Neural progenitor cell (in vitro differentiated cells): Measurements from ENCODE around the gene CTRL. TPM values are rescaled to one million over a fixed set of nuclear protein-coding genes. Genes with fewer than 3 reads are reported as not detected.

Source experiments
- DNase-seq: peaks from one replicate; pipeline ENCODE4 v3.0.0-alpha.2; 2016; ENCODE audit warnings: low spot score
- H2AFZ ChIP-seq: fragments of 200-600 bp; sonication (generic); replicated peaks from 2 replicates; pipeline ENCODE4 v1.6.1; 2016; ENCODE audit warnings: antibody characterized with exemption
- H3F3A ChIP-seq: fragments of 200-600 bp; sonication (generic); 2 replicates; pipeline ENCODE4 v1.6.1; 2016; ENCODE audit warnings: antibody characterized with exemption, low read depth
- H3K27ac ChIP-seq: fragments of 200-600 bp; sonication (generic); 2 replicates; pipeline ENCODE4 v1.5.1; 2016; ENCODE audit warnings: mild to moderate bottlenecking
- H3K27me3 ChIP-seq: fragments of 200-600 bp; sonication (generic); 2 replicates; pipeline ENCODE4 v1.6.1; 2016; ENCODE audit warnings: mild to moderate bottlenecking, moderate library complexity
- H3K36me3 ChIP-seq: fragments of 200-600 bp; sonication (generic); 2 replicates; pipeline ENCODE4 v1.5.1; 2016
- H3K4me1 ChIP-seq: fragments of 200-600 bp; sonication (generic); 2 replicates; pipeline ENCODE4 v1.6.1; 2016; ENCODE audit warnings: mixed run types
- H3K4me2 ChIP-seq: fragments of 200-600 bp; sonication (generic); 2 replicates; pipeline ENCODE4 v1.6.1; 2016
- H3K4me3 ChIP-seq: fragments of 200-600 bp; sonication (generic); 2 replicates; pipeline ENCODE4 v1.5.1; 2016
- H3K79me2 ChIP-seq: fragments of 200-600 bp; sonication (generic); 2 replicates; pipeline ENCODE4 v1.6.1; 2016; ENCODE audit warnings: low read depth
- H3K9ac ChIP-seq: fragments of 200-600 bp; sonication (generic); 2 replicates; pipeline ENCODE4 v1.6.1; 2016
- H3K9me3 ChIP-seq: fragments of 200-600 bp; sonication (generic); 2 replicates; pipeline ENCODE4 v1.5.1; 2016; ENCODE audit warnings: low read depth
- H4K20me1 ChIP-seq: fragments of 200-600 bp; sonication (generic); 2 replicates; pipeline ENCODE4 v1.6.1; 2016; ENCODE audit warnings: low read depth
- H3K27ac Mint-ChIP-seq: 3 replicates; pipeline ENCODE4 v1.8.0; 2021; ENCODE audit warnings: mixed read lengths
- H3K27me3 Mint-ChIP-seq: 2 replicates; pipeline ENCODE4 v1.8.0; 2022; ENCODE audit warnings: low read depth, mild to moderate bottlenecking, inconsistent platforms, moderate library complexity, mixed read lengths; ENCODE audit not compliant: insufficient read depth
- H3K36me3 Mint-ChIP-seq: 3 replicates; pipeline ENCODE4 v1.8.0; 2021; ENCODE audit warnings: mixed read lengths
- H3K4me1 Mint-ChIP-seq: 3 replicates; pipeline ENCODE4 v1.8.0; 2021; ENCODE audit warnings: mixed read lengths
- H3K4me3 Mint-ChIP-seq: 3 replicates; pipeline ENCODE4 v1.8.0; 2021; ENCODE audit warnings: mild to moderate bottlenecking, moderate library complexity, mixed read lengths
- H3K9me3 Mint-ChIP-seq: 3 replicates; pipeline ENCODE4 v1.8.0; 2020; ENCODE audit warnings: mixed read lengths
- CTCF ChIP-seq: fragments of 200-600 bp; sonication (generic); IDR thresholded peaks from 2 replicates; pipeline ENCODE4 v1.5.1; 2017; ENCODE audit warnings: antibody characterized with exemption, mild to moderate bottlenecking
- EZH2 ChIP-seq: fragments of 200-600 bp; sonication (generic); IDR thresholded peaks from 2 replicates; pipeline ENCODE4 v1.6.1; 2017; ENCODE audit warnings: antibody characterized with exemption, mild to moderate bottlenecking, moderate library complexity
- EZH2phosphoT487 ChIP-seq: fragments of 200-600 bp; sonication (generic); IDR thresholded peaks from 2 replicates; pipeline ENCODE4 v1.6.1; 2017; ENCODE audit warnings: antibody characterized with exemption
- total RNA-seq: library from RNA; depleted of rRNA; stranded (reverse); fragments of >200 nt; gene quantifications from 2 replicates; pipeline ENCODE4 v1.2.3, GENCODE V29; 2015; ENCODE audit warnings: low replicate concordance

CTRL gene
- total RNA-seq, 1 donor from 2014 or later, result 0.45 TPM

DNA sequence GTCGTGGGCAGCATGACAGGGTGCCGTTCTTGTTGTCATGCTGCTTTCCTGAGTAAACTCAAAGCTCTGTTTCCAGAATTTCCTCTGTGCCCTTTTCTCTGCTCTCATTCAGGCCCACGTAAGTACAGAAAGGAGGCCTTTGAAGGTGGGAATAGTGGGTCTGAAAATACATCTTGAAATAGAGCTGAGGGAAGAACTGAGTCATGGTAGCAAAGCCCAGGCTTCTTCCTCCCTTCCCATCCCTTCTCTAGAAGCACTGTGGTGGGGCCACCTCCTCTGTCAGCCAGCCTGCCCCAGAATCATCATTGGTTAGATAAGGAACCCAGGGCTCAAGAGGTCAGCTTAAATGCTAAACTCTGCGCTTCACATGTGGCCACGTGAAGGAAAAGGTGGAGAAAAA, 9.4 kb downstream of the CTRL start:
- DNase-seq, result no peak
- Histone ChIP-seq H2AFZ (no peak overlapping the region), H3K79me2 (no peaks in the 10 kb centered on the region), H3K9ac (no peak overlapping the region), H4K20me1 (peaks cover 78% of the 10 kb centered on the region), H3K4me1 (no peaks in the 10 kb centered on the region), H3F3A (no peaks in the 10 kb centered on the region), H3K4me2 (no peak overlapping the region), H3K4me3 (no peak overlapping the region), H3K9me3 (no peaks in the 10 kb centered on the region), H3K36me3 (no peaks in the 10 kb centered on the region), H3K27me3 (no peaks in the 10 kb centered on the region), H3K27ac (no peak overlapping the region)
- Mint-ChIP-seq H3K27me3 (peaks cover 2% of the 10 kb centered on the region), H3K9me3 (no peaks in the 10 kb centered on the region), H3K27ac (peak overlapping the region; percentile 62), H3K4me1 (no peaks in the 10 kb centered on the region), H3K4me3 (no peak overlapping the region), H3K36me3 (peaks cover 2% of the 10 kb centered on the region)
- TF ChIP-seq CTCF, result no peak
- no peak for TF ChIP-seq EZH2phosphoT487
- TF ChIP-seq EZH2, result no peak

DNA sequence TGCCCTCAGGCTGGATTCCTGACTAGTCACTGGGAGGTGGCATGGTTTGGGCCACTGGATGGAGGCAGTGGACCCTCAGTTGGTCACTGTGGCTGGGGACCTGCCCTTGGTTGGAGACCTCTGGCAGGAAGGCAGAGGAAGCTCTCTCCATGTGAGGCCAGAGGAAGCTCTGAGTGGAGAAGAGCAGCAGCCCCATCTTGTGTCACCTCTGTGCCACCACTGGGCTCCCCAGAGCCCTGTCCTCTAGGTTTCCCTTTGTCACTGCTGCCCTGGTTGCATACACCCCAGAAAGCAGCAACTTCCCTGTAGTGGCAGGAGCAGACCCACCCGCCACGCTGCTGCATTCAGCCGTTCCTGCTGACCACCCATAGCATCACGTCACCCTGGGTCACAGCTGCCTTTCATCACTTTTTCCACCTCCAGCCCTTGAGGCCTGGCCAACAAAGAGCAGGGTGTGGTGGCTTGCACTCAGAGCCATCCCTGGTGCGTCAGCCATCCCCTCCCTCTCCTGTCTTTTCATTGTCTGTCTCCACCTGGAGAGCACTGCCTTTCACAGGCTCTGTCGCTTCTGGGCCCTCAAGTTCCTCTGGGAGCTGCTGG, 11.9 kb downstream of the CTRL start:
- Histone ChIP-seq H3K4me1 (no peaks in the 10 kb centered on the region), H3K36me3 (no peaks in the 10 kb centered on the region)
- no peaks in the 10 kb centered on the region for H3K4me1 Mint-ChIP-seq

DNA sequence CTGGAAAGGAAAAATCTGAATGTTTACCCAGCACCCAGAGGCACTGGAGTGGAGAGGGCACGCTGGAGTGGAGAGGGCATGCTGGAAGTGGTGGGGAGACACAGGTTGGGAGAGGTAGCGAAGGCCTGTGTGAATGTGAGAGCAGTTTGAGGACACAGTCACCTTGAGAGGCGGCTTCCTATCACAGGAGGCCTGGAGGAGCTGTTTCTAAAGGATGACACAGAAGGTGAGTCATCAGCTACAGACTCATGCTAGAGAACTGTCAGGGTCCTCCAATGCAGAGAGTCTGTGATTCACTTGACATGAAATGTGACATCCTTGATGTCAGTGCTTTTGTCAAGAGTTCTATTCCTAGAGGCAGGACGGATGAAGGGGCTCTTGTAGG, 13.8 kb downstream of the CTRL start:
- H3K9me3 Mint-ChIP-seq, result no peaks in the 10 kb centered on the region
- Histone ChIP-seq H3K4me2 (no peak overlapping the region), H3K36me3 (no peaks in the 10 kb centered on the region), H3K9ac (no peak overlapping the region), H3K27ac (no peak overlapping the region), H3K4me1 (no peaks in the 10 kb centered on the region), H3K27me3 (no peaks in the 10 kb centered on the region), H4K20me1 (peaks cover 45% of the 10 kb centered on the region), H3F3A (no peaks in the 10 kb centered on the region), H3K4me3 (no peak overlapping the region), H3K9me3 (no peaks in the 10 kb centered on the region), H2AFZ (no peak overlapping the region), H3K79me2 (no peaks in the 10 kb centered on the region)
- H3K4me3 Mint-ChIP-seq, result no peak overlapping the region
- peak overlapping the region; percentile 9 for H3K27ac Mint-ChIP-seq
- TF ChIP-seq EZH2phosphoT487 (no peak), CTCF (no peak), EZH2 (no peak)
- H3K36me3 Mint-ChIP-seq, result peaks cover 6% of the 10 kb centered on the region
- DNase-seq, result no peak
- H3K27me3 Mint-ChIP-seq, result peaks cover 4% of the 10 kb centered on the region
- peaks cover 2% of the 10 kb centered on the region for H3K4me1 Mint-ChIP-seq

More for the DNA sequence above, 11.9 kb downstream of the CTRL start:
- Mint-ChIP-seq H3K4me3 (no peak overlapping the region), H3K27me3 (peaks cover 4% of the 10 kb centered on the region), H3K9me3 (no peaks in the 10 kb centered on the region), H3K27ac (no peak overlapping the region), H3K36me3 (peaks cover 4% of the 10 kb centered on the region)
- H3F3A ChIP-seq, result no peaks in the 10 kb centered on the region
- H3K27me3 ChIP-seq, result no peaks in the 10 kb centered on the region
- no peak overlapping the region for H3K27ac ChIP-seq
- H3K4me3 ChIP-seq, result no peak overlapping the region
- H3K9me3 ChIP-seq, result no peaks in the 10 kb centered on the region
- H3K79me2 ChIP-seq, result no peaks in the 10 kb centered on the region
- peaks cover 63% of the 10 kb centered on the region for H4K20me1 ChIP-seq
- no peak for DNase-seq
- no peak overlapping the region for H3K9ac ChIP-seq
- H2AFZ ChIP-seq, result no peak overlapping the region
- no peak overlapping the region for H3K4me2 ChIP-seq
- TF ChIP-seq CTCF, result no peak
- no peak for TF ChIP-seq EZH2phosphoT487
